Stimulated activated CD4-positive, alpha-beta T cell treated with anti-CD3 and anti-CD28 coated beads, Interleukin-1b, Interleukin-23, amount 100 ng/mL, for 24 hours (primary cell): Measurements from ENCODE around the gene TRPM2.

Source experiments
- DNase-seq, 4 experiments: peaks; one replicate each; pipeline ENCODE4 v3.0.0-alpha.2; 2020; ENCODE audit warnings: low read depth in 4 of 4, low spot score in 1 of 4

TRPM2 gene

GRCh38 chr21:44480200-44481053 is 127.0 kb downstream of the TRPM2 start:
- DNase-seq: no peak

GRCh38 chr21:44482581-44483287 is 129.3 kb downstream of the TRPM2 start:
- DNase-seq: no peak

- no peak for DNase-seq
These were observed 130.1 kb downstream of the TRPM2 start for GRCh38 chr21:44483288-44484237.

GRCh38 chr21:44484498-44485253 is 131.3 kb downstream of the TRPM2 start:
- no peak for DNase-seq

GRCh38 chr21:44485254-44485793 is 131.9 kb downstream of the TRPM2 start:
- DNase-seq: peak in 3 of 4 experiments; percentile 30 to 42 (median 33)

- no peak for DNase-seq
These were observed 132.4 kb downstream of the TRPM2 start for GRCh38 chr21:44485796-44486195.

GRCh38 chr21:44486302-44486701 is 132.9 kb downstream of the TRPM2 start:
- DNase-seq: no peak

- peak in 3 of 4 experiments; percentile 32 to 41 (median 33) for DNase-seq
These were observed 134.4 kb downstream of the TRPM2 start for GRCh38 chr21:44487831-44488230.

GRCh38 chr21:44489962-44490361 is 136.5 kb downstream of the TRPM2 start:
- DNase-seq: no peak

GRCh38 chr21:44490405-44490804 is 137.0 kb downstream of the TRPM2 start:
- no peak for DNase-seq

GRCh38 chr21:44490816-44491215 is 137.4 kb downstream of the TRPM2 start:
- DNase-seq: no peak
